ENCODE results near the gene ALG2.

GRCh38 chr9:99262949-99263418, 41.2 kb upstream of the ALG2 start:
- TF ChIP-seq HNF4G (IDR thresholded peaks at IDR 0.05), result no peak
- TF ChIP-seq CTCF (IDR thresholded peaks at IDR 0.05; ENCODE audit: low read depth, low read length, missing input control), result no peak
- TF ChIP-seq TAF1 (conservative IDR thresholded peaks at IDR 0.05), result no peak
- no peak for TF ChIP-seq ATF3 (IDR thresholded peaks at IDR 0.05)
- no peak for TF ChIP-seq ZBTB33 (IDR thresholded peaks at IDR 0.05)
- no peak for TF ChIP-seq SP1 (IDR thresholded peaks at IDR 0.05)
- no peak for TF ChIP-seq RAD21 (IDR thresholded peaks at IDR 0.05)
- TF ChIP-seq REST (IDR thresholded peaks at IDR 0.05), result no peak

All from liver (tissue), 3 donors.